Left lobe of liver (tissue), 2 donors: Measurements from ENCODE around the gene HMCN2. TPM values are rescaled to one million over a fixed set of nuclear protein-coding genes. Genes with fewer than 3 reads are reported as not detected.

Source experiments
- ATAC-seq: fragments of 200-7000 bp; cut with Tn5 transposase; one replicate; pipeline ENCODE4 v1.9.1; 2020; ENCODE audit warnings: mild to moderate bottlenecking, moderate library complexity
- DNase-seq: peaks from one replicate; pipeline ENCODE4 v3.0.0-alpha.2; 2020; ENCODE audit warnings: low spot score
- total RNA-seq: library from RNA; stranded (reverse); gene quantifications from one replicate; pipeline ENCODE4 v1.2.1, GENCODE V29; 2021
- donor health status: DM: no; HTN: no; CAD: no; lungs with moderate emphysema.
- donor health status: DM: no; HTN: yes; CAD: no.

Gene HMCN2
- total RNA-seq, 1 donor from 2014 or later: 3.0 TPM

DNA sequence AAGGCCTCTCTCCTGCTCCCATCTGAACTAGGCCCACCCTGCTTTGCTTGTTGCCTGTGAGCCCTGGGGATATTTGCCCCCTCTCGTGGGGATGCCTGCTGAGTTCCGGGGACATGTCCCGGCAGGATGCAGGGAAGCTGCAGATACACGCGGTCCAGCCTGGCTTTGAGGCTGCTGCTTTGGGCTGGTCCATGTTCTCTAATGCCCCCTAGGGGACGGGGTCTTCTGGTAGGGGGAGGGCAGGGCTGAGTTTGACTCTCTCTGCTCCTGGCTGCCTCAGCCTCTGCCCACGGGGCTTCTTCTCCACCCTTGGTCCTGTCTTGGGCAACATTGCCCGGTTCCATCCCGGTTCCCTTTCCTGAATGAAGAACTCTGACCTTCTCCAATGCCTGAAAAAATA is 94.3 kb downstream of the HMCN2 start:
- no peak for ATAC-seq
- no peak for DNase-seq

DNA sequence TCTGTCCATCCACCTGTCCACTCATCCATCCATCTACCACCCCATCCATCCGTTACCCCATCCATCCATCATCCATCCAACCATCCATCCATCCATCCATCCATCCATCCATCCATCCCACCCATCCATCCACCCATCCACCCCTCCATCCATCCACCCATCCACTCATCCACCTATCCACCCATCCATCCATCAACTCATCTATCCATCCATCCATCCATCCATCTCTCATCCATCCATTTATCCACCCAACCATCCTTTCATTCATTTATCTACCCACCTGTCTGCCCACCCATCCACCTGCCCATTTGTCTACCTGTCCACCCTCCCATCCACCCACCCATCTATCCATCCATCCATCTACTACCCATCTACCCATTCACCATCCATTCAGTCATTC is 95.1 kb downstream of the HMCN2 start:
- DNase-seq (no peak), ATAC-seq (no peak)

DNA sequence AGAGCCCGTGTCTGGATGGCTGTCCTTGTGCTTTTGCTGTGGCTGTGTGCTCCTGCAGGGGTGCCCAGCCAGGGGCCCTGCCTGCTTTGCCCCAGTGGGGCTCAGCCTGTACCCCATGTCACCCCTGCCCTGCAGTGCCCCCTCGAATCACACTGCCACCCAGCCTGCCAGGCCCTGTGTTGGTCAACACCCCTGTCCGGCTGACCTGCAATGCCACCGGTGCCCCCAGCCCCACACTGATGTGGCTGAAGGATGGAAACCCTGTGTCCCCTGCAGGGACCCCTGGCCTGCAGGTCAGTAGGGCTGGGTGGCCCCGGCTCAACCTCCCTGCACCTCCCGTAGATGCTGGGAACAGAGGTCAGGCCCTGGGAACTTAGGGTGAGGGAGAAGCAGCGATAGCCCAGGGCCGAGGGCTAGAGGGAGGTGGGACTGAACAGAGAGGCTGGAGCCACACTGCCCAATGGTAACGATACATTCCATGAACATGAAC is 96.4 kb downstream of the HMCN2 start:
- ATAC-seq (no peak), DNase-seq (no peak)

DNA sequence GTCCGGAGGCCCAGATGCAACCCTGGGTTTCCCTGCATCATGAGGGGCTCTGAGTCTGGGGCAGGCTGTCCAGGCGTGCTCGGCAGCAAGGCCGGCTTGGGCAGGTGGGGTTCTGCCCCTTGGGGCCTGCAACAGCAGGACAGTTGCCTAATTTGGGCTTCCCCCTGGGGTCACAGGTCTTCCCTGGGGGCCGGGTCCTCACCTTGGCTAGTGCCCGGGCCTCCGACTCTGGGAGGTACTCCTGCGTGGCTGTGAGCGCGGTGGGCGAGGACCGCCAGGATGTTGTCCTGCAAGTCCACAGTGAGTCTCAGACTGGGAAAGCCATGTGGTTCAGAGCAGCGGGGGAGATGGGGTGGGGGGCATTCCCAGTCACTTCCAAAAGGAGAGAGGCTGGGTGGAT is 97.1 kb downstream of the HMCN2 start:
- DNase-seq (no peak), ATAC-seq (no peak)

DNA sequence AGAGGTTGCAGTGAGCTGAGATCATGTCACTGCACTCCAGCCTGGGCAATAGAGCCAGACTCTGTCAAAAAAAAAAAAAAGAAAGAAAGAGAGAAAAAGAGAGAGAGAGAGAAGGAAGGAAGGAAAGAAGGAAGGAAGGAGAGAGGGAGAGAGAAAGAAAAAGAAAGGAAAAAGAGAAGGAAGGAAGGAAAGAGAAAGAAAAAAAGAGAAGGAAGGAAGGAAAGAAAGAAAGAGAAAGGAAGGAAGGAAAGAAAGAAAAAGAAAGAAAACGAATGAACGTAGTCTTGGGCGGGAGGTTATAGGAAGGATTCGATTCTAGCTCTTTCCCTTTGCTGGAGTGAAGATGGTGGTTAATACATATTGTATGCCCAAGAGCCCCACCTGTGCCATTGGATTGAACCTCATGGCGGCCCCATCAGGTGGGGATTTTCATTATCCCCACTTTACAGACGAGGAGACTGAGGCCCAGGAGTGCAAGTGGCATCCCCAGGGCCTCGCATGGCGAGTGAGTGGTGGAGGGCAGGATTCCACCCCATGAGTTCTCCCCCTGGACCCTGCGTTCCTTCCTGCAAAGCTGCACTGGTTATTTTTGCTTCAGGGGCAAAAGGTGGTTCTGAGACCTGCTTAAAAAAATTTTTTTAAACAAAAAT is 98.3 kb downstream of the HMCN2 start:
- DNase-seq (no peak), ATAC-seq (no peak)

DNA sequence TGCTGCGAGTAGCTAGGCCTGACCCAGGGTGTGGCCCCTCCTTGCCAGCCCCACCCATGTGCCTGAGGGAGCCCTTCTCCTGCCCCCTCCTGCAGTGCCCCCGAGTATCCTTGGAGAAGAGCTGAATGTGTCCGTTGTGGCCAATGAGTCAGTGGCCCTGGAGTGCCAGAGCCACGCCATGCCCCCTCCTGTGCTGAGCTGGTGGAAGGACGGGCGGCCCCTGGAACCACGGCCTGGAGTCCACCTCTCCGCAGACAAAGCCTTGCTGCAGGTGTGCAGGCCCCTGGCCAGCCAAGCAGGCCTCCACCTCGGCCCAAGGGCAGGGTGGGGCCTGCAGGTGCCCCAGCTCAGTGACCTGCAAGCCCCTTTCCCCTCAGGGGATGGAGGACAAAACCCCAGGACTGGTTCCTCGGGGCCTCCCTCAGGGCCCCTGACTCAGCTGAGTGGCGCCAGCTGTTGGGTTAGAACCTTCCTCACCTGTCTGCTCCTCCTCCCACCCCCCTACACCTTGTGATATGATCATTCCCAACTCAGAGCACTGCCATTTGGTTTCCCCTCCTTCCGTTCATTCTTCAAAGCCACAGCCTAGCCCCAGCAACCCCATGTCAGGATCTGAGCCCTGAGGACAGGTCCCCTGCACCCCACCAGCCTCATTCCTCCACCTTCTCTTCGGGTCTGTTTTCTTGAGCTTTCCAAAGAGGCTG is 99.2 kb downstream of the HMCN2 start:
- no peak for ATAC-seq
- no peak for DNase-seq

DNA sequence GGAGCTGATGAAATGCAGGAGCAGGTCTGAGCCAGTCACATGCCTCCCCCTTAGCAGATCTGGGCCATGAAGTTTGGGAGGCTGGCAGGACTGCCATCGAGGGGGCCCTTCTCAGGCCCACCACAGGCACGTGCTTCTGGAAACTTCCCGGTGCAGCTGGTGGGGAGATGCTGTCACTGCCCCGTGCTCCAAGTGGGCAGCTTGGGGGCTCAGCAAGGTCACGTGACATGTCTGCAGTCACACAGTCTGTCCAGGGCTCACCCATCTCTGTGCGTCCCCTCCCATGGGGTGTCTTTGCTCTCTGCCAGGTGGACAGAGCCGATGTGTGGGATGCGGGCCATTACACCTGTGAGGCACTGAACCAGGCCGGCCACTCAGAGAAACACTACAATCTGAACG is 99.8 kb downstream of the HMCN2 start:
- DNase-seq: no peak
- ATAC-seq: no peak

DNA sequence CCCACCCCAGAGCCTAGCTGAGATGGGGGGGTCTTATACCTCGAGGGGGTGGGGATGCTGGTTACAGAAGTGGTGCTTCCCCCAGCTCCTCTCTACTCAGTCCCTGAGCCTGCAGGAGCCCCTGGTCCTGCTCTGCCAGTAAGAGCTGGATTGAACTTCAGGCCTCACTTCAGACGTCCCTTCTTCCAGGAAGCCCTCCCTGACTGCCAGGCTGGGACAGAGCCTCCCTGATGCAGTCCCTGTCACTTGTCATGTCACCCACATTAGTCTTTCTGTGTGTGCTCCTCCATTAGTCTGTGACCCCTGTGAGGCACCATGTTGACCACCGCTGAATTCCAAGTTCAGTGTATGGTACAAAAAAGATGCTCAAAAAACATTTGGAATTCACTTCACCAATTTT is 100.5 kb downstream of the HMCN2 start:
- no peak for ATAC-seq
- no peak for DNase-seq

DNA sequence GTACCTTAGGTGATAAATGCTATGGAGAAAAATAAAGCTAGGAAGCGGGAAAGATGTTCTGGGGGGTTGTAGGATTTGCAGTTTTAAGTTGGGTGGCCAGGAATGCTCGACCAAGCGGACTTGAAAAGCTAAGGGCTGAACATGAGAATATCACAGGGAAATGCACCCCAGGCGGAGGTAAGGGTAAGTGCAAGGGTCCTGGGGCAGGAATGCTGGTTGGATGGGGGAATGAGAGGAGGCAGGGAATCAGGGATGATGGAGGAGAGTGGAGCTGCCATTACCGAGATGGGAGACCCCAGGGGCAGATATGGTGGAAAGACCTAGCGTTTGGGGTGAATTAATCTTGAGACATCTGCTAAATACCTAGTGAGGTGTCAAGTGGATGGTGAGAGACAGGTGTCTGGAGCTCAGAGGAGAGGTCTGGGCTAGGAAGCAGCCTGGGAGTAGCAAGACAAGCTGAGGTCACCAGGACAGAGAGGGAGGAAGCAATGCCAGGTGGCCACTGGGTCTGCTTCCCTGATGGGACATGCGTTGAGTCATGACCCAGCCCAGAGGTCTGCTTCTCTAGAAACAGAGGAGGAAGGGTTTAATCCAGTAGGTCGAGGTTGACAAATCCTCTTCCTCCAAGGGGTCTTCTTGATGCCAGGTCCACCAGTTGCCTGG is 101.5 kb downstream of the HMCN2 start:
- ATAC-seq (no peak), DNase-seq (no peak)

DNA sequence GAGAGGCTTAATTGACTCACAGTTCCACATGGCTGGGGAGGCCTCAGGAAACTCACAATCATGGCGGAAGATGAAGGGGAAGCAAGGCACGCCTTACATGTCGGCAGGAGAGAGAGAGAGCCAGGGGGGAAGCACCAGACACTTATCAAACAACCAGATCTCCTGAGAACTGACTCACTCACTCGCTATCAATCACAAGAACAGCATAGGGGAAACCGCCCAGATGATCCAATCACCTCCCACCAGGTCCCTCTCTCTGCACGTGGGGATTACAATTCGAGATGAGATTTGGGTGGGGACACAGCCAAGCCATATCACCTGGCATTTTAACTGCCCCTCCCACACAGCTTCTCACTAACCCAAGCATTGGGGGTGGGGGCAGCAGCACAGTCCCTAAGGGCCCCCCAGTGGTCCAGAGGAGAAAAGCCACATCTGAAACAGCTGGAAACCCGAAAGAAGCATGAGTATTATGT is 103.1 kb downstream of the HMCN2 start:
- ATAC-seq (no peak), DNase-seq (no peak)

DNA sequence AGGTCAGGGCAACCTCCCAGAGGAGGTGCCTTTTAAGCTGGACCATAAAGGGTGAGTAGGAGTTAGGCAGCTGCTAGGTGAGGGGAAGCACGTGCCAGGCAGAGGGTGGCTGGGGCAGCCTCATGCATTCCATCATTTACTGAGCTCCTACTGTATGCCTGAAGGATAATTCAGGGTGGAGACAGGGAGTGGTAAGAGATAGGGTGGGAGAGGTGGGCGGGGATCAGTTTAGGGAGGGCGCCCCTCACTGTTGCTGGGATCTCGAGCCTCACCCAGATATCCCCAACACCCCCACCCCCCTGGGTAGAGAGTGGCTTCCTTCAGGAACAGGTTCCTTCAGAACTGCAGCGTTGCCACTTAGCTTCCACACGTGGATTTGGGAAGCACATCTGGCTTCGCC is 104.7 kb downstream of the HMCN2 start:
- ATAC-seq: no peak
- no peak for DNase-seq

DNA sequence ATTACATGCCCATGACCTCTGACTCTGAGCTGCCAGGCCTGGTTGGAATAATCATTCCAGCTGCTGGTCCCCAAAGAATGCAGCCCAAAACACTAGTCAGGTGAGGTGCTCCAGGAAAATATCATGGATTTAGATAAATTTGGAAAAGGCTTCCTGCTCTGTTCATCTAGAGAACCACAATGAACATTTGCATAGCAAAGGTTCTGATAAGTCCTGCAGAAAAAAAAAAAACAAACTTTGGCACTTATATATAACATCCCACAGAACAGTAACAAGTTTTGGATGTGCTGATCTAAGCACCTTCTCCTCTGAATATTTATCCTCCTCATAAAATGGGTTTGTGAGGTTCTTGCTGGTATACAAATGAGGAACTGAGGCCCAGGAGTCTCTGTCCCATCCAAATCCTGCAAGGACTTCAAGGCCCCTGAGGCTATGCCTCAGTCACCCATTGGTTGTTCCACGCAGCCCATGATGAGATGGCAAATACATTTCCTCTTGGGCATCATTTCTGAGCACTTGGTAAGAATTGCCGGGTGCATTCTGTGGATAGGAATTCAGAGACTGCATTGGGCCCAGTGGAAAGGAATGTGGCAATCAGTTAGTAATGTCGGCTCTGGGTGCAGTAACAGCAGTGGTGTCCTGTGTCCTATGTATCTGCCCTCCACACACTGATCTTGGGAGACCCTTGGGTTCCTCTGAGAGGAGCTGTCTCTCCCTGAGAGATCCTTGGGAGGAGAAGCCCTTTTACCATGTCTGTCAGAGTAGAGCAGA is 105.8 kb downstream of the HMCN2 start:
- ATAC-seq (no peak), DNase-seq (no peak)

DNA sequence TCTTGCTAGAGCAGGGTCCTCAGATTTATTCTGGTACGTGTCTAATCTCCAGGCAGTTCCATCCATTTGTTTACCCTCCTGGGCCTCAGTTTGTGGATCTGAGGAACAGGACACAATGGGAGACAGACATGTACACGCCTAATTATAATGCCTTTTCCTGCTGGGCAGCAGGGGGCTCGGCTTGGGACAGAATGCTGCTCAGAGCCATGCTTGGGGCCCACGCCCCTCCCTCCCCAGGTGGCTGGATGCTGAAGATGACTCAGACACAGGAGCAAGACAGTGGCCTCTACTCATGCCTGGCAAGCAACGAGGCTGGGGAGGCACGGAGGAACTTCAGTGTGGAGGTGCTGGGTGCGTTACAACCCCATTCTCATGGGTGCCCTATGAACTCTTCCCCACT is 106.5 kb downstream of the HMCN2 start:
- no peak for ATAC-seq
- DNase-seq: no peak

DNA sequence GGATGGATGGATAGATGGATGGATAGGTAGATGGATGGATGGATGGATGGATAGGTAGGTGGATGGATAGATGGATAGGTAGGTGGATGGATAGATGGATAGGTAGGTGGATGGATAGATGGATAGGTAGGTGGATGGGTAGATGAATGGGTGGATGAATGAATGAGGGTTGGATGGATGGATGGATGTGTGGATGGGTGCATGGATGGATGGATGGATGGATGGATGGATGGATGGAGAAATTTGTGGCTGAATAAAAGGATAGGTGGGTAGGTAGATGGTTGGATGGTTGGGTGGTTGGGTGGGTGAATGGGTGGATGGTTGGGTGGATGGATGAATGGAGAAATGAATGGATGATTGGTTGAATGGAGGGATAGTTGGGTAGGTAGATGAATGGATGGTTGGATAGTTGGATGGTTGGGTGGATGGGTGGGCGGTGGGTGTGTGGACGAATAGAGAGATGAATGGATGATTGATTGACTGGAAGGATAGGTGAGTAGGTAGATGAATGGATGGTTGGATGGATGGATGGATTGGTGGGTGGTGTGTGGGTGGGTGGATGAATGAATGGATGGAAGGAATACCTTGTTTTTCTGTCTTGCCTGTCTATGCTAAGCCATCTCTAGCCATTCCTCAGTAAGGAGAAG is 108.2 kb downstream of the HMCN2 start:
- no peak for DNase-seq
- ATAC-seq: no peak

DNA sequence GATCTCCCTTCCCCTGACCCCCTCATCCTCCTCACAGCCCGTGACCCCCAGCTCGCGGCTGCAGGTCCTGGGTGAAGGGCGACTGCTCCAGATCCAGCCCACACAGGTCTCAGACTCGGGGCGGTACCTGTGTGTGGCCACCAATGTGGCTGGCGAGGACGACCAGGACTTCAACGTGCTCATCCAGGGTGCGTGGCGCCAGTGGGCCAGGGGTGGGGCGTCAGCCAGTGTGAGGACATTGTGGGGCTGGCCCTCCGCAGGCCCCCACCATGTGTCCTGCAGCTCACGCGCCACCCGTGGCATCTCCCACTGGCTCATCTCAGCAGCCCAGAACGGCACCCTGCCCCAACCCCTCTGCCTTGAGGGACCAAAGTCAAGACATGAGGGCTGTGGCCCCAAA is 112.1 kb downstream of the HMCN2 start:
- ATAC-seq: no peak
- DNase-seq: no peak

DNA sequence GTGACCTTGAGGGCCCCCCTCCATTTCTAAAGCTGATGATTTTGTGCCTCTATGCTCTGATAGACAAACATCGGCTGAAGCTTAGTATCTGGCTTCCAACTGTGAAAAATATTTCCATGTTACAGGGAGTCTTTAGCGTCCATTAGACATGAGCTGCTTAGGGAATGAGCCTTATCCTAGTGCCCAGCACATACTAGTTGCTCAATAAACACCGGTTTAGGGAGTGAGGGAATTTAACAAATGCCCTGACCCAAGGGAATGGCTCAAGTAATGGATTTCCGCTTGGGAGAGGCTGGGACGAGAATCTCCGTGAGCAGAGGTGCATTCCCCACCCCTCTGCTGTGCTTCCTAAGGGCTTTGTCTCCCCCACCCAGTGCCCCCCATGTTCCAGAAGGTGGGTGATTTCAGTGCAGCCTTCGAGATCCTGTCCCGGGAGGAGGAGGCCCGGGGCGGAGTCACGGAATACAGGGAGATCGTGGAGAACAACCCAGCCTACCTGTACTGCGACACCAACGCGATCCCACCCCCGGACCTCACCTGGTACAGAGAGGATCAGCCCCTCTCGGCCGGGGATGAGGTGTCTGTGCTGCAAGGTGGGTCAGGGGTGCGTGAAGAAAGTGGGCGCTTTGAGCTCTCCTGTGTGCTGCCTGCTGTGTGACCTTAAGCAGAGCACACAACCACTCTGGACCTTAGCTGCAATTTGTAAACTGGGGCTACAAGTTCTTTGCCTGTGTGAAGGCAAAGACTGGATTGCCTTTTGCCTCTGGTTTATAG is 113.5 kb downstream of the HMCN2 start:
- ATAC-seq: no peak
- DNase-seq: no peak

DNA sequence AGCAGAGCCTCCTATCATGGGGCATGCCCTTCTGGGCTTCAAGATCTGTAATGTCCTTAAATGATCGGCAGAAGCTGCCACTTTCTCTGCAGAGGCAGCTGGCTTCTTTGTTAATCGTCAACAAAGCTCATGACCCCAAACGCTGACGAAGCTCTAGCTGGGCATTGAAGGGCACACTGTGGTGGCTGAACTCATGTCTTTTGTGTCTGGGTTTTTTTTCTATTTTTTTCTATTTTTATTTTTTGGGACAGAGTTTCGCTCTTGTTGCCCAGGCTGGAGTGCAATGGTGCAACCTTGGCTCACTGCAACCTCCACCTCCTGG is 114.0 kb downstream of the HMCN2 start:
- DNase-seq (no peak), ATAC-seq (no peak)

DNA sequence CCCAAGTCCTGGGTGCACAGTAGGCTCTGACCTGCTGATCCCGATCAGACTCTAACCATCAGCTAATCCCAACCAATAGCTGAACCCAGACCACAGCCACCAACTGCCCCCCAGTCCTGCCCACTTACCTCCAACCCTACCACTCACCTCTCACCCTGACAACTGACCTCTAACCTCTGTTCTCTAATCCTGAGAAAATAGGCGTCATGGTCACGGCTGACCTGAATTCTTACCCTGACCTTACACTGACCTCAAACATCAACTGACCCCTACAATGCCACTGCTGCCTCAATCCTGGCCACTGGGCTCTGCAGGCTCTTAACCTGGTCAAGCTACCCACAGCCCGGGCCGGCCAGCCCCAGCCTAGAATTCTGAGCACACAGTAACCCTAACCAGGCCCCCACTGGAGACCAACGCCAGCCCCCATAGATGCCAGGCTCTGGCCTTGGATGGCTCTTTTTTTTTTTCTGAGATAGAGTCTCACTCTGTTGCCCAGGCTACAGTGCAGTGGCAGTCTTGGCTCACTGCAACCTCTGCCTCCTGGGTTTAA is 115.4 kb downstream of the HMCN2 start:
- DNase-seq (no peak), ATAC-seq (peak; percentile 69)

DNA sequence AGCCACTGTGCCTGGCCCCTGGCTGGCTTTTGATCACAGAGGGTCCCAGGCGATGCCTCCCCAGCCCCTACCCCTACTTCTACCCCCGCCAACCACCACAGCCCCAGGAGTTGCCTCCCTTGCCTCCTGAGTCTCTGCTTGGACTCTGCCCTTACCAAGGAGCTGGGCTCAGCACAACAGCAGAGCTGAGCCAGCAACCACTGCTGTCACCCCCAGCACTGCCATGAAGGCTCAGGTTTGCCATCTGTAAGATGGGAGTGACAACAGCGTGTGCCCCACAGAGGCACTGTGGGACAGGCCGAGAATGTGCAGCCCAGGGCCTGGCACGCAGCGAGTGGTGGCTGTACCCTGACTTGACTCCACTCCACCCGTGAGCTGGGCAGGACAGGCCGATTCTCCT is 116.1 kb downstream of the HMCN2 start:
- ATAC-seq (no peak), DNase-seq (no peak)

DNA sequence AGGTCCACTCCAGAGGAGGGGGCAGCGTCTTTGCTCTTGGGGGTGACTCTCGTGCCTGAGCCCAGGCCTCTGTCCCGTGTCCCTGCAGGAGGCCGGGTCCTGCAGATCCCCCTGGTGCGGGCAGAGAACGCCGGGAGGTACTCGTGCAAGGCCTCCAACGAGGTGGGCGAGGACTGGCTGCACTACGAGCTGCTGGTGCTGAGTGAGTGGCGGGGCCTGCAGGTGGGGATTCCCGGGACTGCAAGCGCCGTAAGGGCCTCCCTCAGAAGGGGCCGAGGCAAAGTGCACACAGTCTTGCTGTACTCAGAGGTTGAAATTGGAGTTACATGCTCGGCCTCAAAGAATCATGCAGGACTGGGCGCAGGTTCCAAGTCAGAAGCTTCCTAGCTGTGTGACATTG is 116.5 kb downstream of the HMCN2 start:
- ATAC-seq: no peak
- no peak for DNase-seq
